ENCODE data around the gene GLUL. TPM values are rescaled to one million over a fixed set of nuclear protein-coding genes. Genes with fewer than 3 reads are reported as not detected.

GLUL gene
- total RNA-seq, 1 experiment from 2014 or later, result 165 TPM

GRCh38 chr1:182431278-182431677 is 39.7 kb upstream of the GLUL start:
- no peak for DNase-seq (ENCODE audit: low read depth, low spot score)
- RAD21 ChIA-PET (ENCODE audit: low non-redundant PET in 1 of 2, low total read pairs in 2 of 2, uncharacterized antibody in 2 of 2, unreplicated experiment in 2 of 2), result no interaction called here
- CTCF ChIA-PET, result no interaction called here
- POLR2A ChIA-PET, result no interaction called here
- TF ChIP-seq ELF1 (IDR thresholded peaks at IDR 0.05; ENCODE audit: borderline replicate concordance, low read depth), result no peak
- Histone ChIP-seq H4K20me1 (ENCODE audit: insufficient read depth) (no peaks in the 10 kb centered on the region), H3K4me1 (ENCODE audit: control insufficient read depth in 1 of 2, insufficient read depth in 2 of 2, low read length in 2 of 2) (no peaks in the 10 kb centered on the region), H3K36me3 (ENCODE audit: control insufficient read depth in 1 of 2, insufficient read depth in 2 of 2, low read length in 2 of 2) (no peaks in the 10 kb centered on the region), H3K9me2 (ENCODE audit: insufficient read depth) (no peaks in the 10 kb centered on the region), H3K4me3 (replicated peaks in 1 of 2; ENCODE audit: low read depth in 1 of 2, low read length in 2 of 2) (no peak overlapping the region), H3K9me3 (ENCODE audit: control insufficient read depth in 1 of 2, insufficient read depth in 1 of 2, low read depth in 1 of 2, low read length in 2 of 2) (no peaks in the 10 kb centered on the region), H3K4me2 (ENCODE audit: low read length) (no peak overlapping the region), H2AFZ (ENCODE audit: low read depth, low read length, poor library complexity, severe bottlenecking) (no peak overlapping the region), H3K27ac (ENCODE audit: low read depth, low read length) (no peak overlapping the region), H3K9ac (ENCODE audit: low read length) (no peak overlapping the region), H3K27me3 (ENCODE audit: insufficient read depth, low read length) (no peaks in the 10 kb centered on the region), H3K79me2 (ENCODE audit: insufficient read depth, low read length) (no peaks in the 10 kb centered on the region)
- intact Hi-C loops (cut with micrococcal nuclease), result no loop called here
- no peak for ATAC-seq
- BruUV-seq (replicated peaks), result no TSS peak

DNA sequence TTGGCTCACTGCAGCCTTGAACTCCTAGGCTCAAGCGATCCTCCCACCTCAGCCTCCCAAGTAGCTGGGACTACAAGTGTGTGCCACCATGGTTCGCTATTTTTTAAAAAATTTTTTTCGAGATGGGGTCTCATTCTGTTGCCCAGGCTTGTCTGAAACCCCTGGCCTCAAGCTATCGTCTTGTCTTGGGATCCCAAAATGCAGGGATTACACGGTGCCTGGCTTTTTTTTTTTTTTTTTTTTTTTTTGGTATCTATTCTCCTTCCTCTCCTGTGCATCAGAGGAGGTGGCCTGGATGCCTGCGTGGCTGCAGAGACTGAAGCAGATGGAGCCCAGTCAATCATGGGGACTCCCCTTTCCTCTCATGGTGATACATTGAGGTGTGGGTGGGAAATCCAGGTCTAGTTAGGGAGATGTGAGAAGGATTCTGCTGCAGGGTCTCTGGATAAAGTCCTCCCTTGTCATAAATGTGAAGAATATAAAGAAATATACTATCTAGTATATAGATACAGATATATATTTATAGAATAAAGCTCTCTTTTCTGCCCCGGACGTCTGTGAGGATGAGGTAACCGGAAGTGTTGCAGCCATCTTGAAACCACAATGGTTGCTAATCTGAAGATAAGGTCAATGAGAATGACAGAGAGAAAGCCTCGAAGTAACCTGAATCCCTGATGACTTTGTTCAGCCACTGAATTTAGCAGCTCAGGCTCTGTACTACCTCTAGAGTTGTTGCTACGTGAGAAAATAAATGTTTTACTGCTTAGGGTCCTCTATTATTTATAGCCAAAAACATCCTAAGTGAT is 38.9 kb upstream of the GLUL start:
- H3K4me3 ChIP-seq (replicated peaks in 1 of 2; ENCODE audit: low read depth in 1 of 2, low read length in 2 of 2), result no peak overlapping the region
- H4K20me1 ChIP-seq (ENCODE audit: insufficient read depth), result no peaks in the 10 kb centered on the region
- ChIA-PET RAD21 (ENCODE audit: low non-redundant PET in 1 of 2, low total read pairs in 2 of 2, uncharacterized antibody in 2 of 2, unreplicated experiment in 2 of 2) (no interaction called here), POLR2A (no interaction called here), CTCF (no interaction called here)
- no peaks in the 10 kb centered on the region for H3K27me3 ChIP-seq (ENCODE audit: insufficient read depth, low read length)
- no TSS peak for BruUV-seq (replicated peaks)
- no peak for ATAC-seq
- H3K9me3 ChIP-seq (ENCODE audit: control insufficient read depth in 1 of 2, insufficient read depth in 1 of 2, low read depth in 1 of 2, low read length in 2 of 2), result no peaks in the 10 kb centered on the region
- H3K4me1 ChIP-seq (ENCODE audit: control insufficient read depth in 1 of 2, insufficient read depth in 2 of 2, low read length in 2 of 2), result no peaks in the 10 kb centered on the region
- intact Hi-C loops (cut with micrococcal nuclease), result no loop called here
- H3K27ac ChIP-seq (ENCODE audit: low read depth, low read length), result no peak overlapping the region
- H3K79me2 ChIP-seq (ENCODE audit: insufficient read depth, low read length), result no peaks in the 10 kb centered on the region
- H3K4me2 ChIP-seq (ENCODE audit: low read length), result no peak overlapping the region
- no peak overlapping the region for H2AFZ ChIP-seq (ENCODE audit: low read depth, low read length, poor library complexity, severe bottlenecking)
- no peaks in the 10 kb centered on the region for H3K36me3 ChIP-seq (ENCODE audit: control insufficient read depth in 1 of 2, insufficient read depth in 2 of 2, low read length in 2 of 2)
- H3K9ac ChIP-seq (ENCODE audit: low read length), result no peak overlapping the region
- no peaks in the 10 kb centered on the region for H3K9me2 ChIP-seq (ENCODE audit: insufficient read depth)
- DNase-seq (ENCODE audit: low read depth, low spot score), result no peak
- TF ChIP-seq, protein P1, sequence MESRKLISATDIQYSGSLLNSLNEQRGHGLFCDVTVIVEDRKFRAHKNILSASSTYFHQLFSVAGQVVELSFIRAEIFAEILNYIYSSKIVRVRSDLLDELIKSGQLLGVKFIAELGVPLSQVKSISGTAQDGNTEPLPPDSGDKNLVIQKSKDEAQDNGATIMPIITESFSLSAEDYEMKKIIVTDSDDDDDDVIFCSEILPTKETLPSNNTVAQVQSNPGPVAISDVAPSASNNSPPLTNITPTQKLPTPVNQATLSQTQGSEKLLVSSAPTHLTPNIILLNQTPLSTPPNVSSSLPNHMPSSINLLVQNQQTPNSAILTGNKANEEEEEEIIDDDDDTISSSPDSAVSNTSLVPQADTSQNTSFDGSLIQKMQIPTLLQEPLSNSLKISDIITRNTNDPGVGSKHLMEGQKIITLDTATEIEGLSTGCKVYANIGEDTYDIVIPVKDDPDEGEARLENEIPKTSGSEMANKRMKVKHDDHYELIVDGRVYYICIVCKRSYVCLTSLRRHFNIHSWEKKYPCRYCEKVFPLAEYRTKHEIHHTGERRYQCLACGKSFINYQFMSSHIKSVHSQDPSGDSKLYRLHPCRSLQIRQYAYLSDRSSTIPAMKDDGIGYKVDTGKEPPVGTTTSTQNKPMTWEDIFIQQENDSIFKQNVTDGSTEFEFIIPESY (IDR thresholded peaks at IDR 0.05; ENCODE audit: extremely low read depth, insufficient replicate concordance, low read length), result no peak
- TF ChIP-seq SRF (IDR thresholded peaks at IDR 0.05; ENCODE audit: low read depth), result no peak
- TF ChIP-seq SIN3A (IDR thresholded peaks at IDR 0.05; ENCODE audit: low read depth), result no peak
- no peak for TF ChIP-seq CBX3 (IDR thresholded peaks at IDR 0.05; ENCODE audit: low read depth)
- no peak for TF ChIP-seq JUND (IDR thresholded peaks at IDR 0.05)
- TF ChIP-seq RAD21 (IDR thresholded peaks at IDR 0.05; ENCODE audit: low read depth), result no peak
- no peak for TF ChIP-seq TCF7L2 (IDR thresholded peaks at IDR 0.05; ENCODE audit: borderline replicate concordance, extremely low read depth, insufficient read depth, insufficient read length)
- no peak for TF ChIP-seq ATF3 (IDR thresholded peaks at IDR 0.05)
- no peak for TF ChIP-seq ELF1 (IDR thresholded peaks at IDR 0.05; ENCODE audit: borderline replicate concordance, low read depth)
- TF ChIP-seq, protein P2, sequence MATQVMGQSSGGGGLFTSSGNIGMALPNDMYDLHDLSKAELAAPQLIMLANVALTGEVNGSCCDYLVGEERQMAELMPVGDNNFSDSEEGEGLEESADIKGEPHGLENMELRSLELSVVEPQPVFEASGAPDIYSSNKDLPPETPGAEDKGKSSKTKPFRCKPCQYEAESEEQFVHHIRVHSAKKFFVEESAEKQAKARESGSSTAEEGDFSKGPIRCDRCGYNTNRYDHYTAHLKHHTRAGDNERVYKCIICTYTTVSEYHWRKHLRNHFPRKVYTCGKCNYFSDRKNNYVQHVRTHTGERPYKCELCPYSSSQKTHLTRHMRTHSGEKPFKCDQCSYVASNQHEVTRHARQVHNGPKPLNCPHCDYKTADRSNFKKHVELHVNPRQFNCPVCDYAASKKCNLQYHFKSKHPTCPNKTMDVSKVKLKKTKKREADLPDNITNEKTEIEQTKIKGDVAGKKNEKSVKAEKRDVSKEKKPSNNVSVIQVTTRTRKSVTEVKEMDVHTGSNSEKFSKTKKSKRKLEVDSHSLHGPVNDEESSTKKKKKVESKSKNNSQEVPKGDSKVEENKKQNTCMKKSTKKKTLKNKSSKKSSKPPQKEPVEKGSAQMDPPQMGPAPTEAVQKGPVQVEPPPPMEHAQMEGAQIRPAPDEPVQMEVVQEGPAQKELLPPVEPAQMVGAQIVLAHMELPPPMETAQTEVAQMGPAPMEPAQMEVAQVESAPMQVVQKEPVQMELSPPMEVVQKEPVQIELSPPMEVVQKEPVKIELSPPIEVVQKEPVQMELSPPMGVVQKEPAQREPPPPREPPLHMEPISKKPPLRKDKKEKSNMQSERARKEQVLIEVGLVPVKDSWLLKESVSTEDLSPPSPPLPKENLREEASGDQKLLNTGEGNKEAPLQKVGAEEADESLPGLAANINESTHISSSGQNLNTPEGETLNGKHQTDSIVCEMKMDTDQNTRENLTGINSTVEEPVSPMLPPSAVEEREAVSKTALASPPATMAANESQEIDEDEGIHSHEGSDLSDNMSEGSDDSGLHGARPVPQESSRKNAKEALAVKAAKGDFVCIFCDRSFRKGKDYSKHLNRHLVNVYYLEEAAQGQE (IDR thresholded peaks at IDR 0.05; ENCODE audit: low read depth), result no peak
- TF ChIP-seq POLR2AphosphoS5 (IDR thresholded peaks at IDR 0.05; ENCODE audit: low read depth, low read length), result no peak
- TF ChIP-seq EZH2phosphoT487 (IDR thresholded peaks at IDR 0.05; ENCODE audit: borderline replicate concordance), result no peak
